NCI-H2081 treated with DMSO at 0.1 percent for 48 hours (cell line): ENCODE results near the gene ACTR1A.
A peak's percentile ranks its signal among the peaks of the same experiment; 100 is the strongest.
"Not testable (repeated sequence)": the region's sequence is repeated elsewhere in the genome, so short reads cannot be mapped to it uniquely, and the experiment has no call there.

Experiments used
- DNase-seq: peaks from one replicate; lab custom pipeline; 2025; lab: John Stamatoyannopoulos, UW

The ACTR1A gene

GRCh38 chr10:102480396-102480795 is 22.1 kb downstream of the ACTR1A start:
- DNase-seq: no peak

- no peak for DNase-seq
These were observed 22.9 kb downstream of the ACTR1A start for GRCh38 chr10:102479651-102480050.

- DNase-seq: no peak
These were observed 25.9 kb downstream of the ACTR1A start for GRCh38 chr10:102476466-102477141.

GRCh38 chr10:102475451-102476040 is 27.0 kb downstream of the ACTR1A start:
- DNase-seq: no peak

GRCh38 chr10:102473445-102474331 is 28.8 kb downstream of the ACTR1A start:
- DNase-seq: no peak

- no peak for DNase-seq
These were observed 31.6 kb downstream of the ACTR1A start for GRCh38 chr10:102470579-102471546.

- DNase-seq: no peak
These were observed 33.8 kb downstream of the ACTR1A start for GRCh38 chr10:102468683-102469082.

GRCh38 chr10:102467971-102468438 is 34.5 kb downstream of the ACTR1A start:
- DNase-seq: no peak

- DNase-seq: no peak
These were observed 35.2 kb downstream of the ACTR1A start for GRCh38 chr10:102467318-102467717.

- DNase-seq: no peak
These were observed 37.0 kb downstream of the ACTR1A start for GRCh38 chr10:102465466-102465865.

- DNase-seq: no peak
These were observed 38.5 kb downstream of the ACTR1A start for GRCh38 chr10:102463983-102464382.

GRCh38 chr10:102462512-102463054 is 39.9 kb downstream of the ACTR1A start:
- no peak for DNase-seq

- DNase-seq: peak; percentile 27
These were observed 41.1 kb downstream of the ACTR1A start for GRCh38 chr10:102461187-102462054.

- DNase-seq: no peak
These were observed 41.7 kb downstream of the ACTR1A start for GRCh38 chr10:102460836-102461186.

- no peak for DNase-seq
These were observed 43.9 kb downstream of the ACTR1A start for GRCh38 chr10:102458656-102459055.

GRCh38 chr10:102457591-102458150 is 44.8 kb downstream of the ACTR1A start:
- DNase-seq: no peak

GRCh38 chr10:102455893-102456471 is 46.5 kb downstream of the ACTR1A start:
- DNase-seq: no peak

GRCh38 chr10:102454662-102455487 is 47.6 kb downstream of the ACTR1A start:
- DNase-seq: not testable (repeated sequence)

- no peak for DNase-seq
These were observed 49.0 kb downstream of the ACTR1A start for GRCh38 chr10:102453502-102453901.
